Endothelial cell of umbilical vein (primary cell): Measurements from ENCODE around the gene HIVEP3. TPM values are rescaled to one million over a fixed set of nuclear protein-coding genes. Genes with fewer than 3 reads are reported as not detected.

Experiments used
- BruUV-seq: library from RNA; stranded (reverse); fragments of 400-500 nt; replicated peaks from 2 replicates; lab custom pipeline; 2021; lab: Mats Ljungman, UMichigan
- CTCF ChIA-PET: fragments of 300-600, 350-600 bp; sonication (Branson Sonifier 250); formaldehyde crosslinking; loops from one replicate; lab custom pipeline; 2021; ENCODE audit warnings: antibody characterized with exemption, inconsistent platforms; lab: Charles Lee
- POLR2A ChIA-PET: fragments of 300-600, 350-600 bp; sonication (Branson Sonifier 250); formaldehyde crosslinking; loops from one replicate; lab custom pipeline; 2021; ENCODE audit warnings: antibody characterized with exemption, inconsistent platforms; lab: Charles Lee
- DNase-seq: peaks from one replicate; pipeline ENCODE4 v3.0.0-alpha.2; 2011; ENCODE audit warnings: low read depth, low spot score
- FAIRE-seq: peaks from 2 replicates; lab custom pipeline; 2011; peaks lifted over from hg19 to GRCh38; lab: Jason Lieb, UNC
- H2AFZ ChIP-seq: 2 replicates; pipeline ENCODE4 v1.6.0; 2012; ENCODE audit warnings: low read depth, low read length, control low read depth, inconsistent platforms
- H3K27ac ChIP-seq: 2 replicates; pipeline ENCODE4 v1.5.1; 2011; ENCODE audit warnings: low read depth, mild to moderate bottlenecking, control low read depth, low read length, moderate library complexity; ENCODE audit not compliant: insufficient read depth
- H3K27me3 ChIP-seq, 2 experiments: 2 replicates each; pipeline versions ENCODE4 v1.6.0 to v1.6.1; 2011; ENCODE audit warnings: low read length in 2 of 2, mixed read lengths in 1 of 2; ENCODE audit not compliant: control insufficient read depth in 2 of 2, insufficient read depth in 2 of 2
- H3K36me3 ChIP-seq, 2 experiments: 2 replicates in 1 of 2; 3 replicates in 1 of 2; pipeline ENCODE4 v1.5.1; 2011; ENCODE audit warnings: low read length in 2 of 2, mild to moderate bottlenecking in 1 of 2, moderate library complexity in 1 of 2; ENCODE audit not compliant: control insufficient read depth in 2 of 2, insufficient read depth in 2 of 2; ENCODE audit errors: extremely low read depth in 1 of 2
- H3K4me1 ChIP-seq: 3 replicates; pipeline ENCODE4 v1.5.1; 2011; ENCODE audit warnings: mild to moderate bottlenecking, low read length; ENCODE audit not compliant: control insufficient read depth, insufficient read depth; ENCODE audit errors: extremely low read depth
- H3K4me2 ChIP-seq: 2 replicates; pipeline ENCODE4 v1.6.1; 2011; ENCODE audit warnings: low read length, control low read depth, mixed read lengths; ENCODE audit not compliant: insufficient read depth
- H3K4me3 ChIP-seq, 3 experiments: fragments of 200-600 bp in 1 of 3; sonication (generic), shearing (Covaris generic) in 1 of 3; replicated peaks in 1 of 3; 2 replicates each; pipeline ENCODE4 v1.5.1; 2011 to 2016; ENCODE audit warnings: control low read depth in 3 of 3, low read length in 3 of 3, mild to moderate bottlenecking in 2 of 3, inconsistent platforms in 1 of 3, low read depth in 1 of 3, moderate library complexity in 1 of 3; ENCODE audit not compliant: insufficient read depth in 1 of 3
- H3K79me2 ChIP-seq: 2 replicates; pipeline ENCODE4 v1.6.0; 2012; ENCODE audit warnings: low read length, inconsistent platforms; ENCODE audit not compliant: control insufficient read depth, insufficient read depth
- H3K9ac ChIP-seq: replicated peaks from 2 replicates; pipeline ENCODE3; 2011; ENCODE audit warnings: low read length, control low read depth; ENCODE audit not compliant: insufficient read depth; ENCODE audit errors: extremely low read depth
- H3K9me1 ChIP-seq: replicated peaks from 3 replicates; pipeline ENCODE4 v1.6.0; 2011; ENCODE audit warnings: mild to moderate bottlenecking, low read length; ENCODE audit not compliant: control insufficient read depth, insufficient read depth; ENCODE audit errors: extremely low read depth
- H3K9me3 ChIP-seq: replicated peaks from 2 replicates; pipeline ENCODE4 v1.5.1; 2012; ENCODE audit warnings: low read length, inconsistent platforms; ENCODE audit not compliant: control insufficient read depth, insufficient read depth
- H4K20me1 ChIP-seq: replicated peaks from 2 replicates; pipeline ENCODE3; 2011; ENCODE audit warnings: mild to moderate bottlenecking, low read length; ENCODE audit not compliant: control insufficient read depth, insufficient read depth; ENCODE audit errors: extremely low read depth
- EZH2 ChIP-seq: IDR thresholded peaks from 2 replicates; pipeline ENCODE4 v1.6.1; 2012; ENCODE audit warnings: borderline replicate concordance, low read depth, mild to moderate bottlenecking, moderate library complexity, low read length, inconsistent platforms; ENCODE audit not compliant: severe bottlenecking
- FOS ChIP-seq: IDR thresholded peaks from 2 replicates; pipeline ENCODE4 v1.6.1; 2011; ENCODE audit warnings: mild to moderate bottlenecking, low read length, moderate library complexity, borderline replicate concordance; ENCODE audit not compliant: insufficient read depth
- GATA2 ChIP-seq: IDR thresholded peaks from 2 replicates; pipeline ENCODE4 v1.7.0; 2011; ENCODE audit warnings: low read depth, mild to moderate bottlenecking, moderate library complexity, mixed read lengths, low read length; ENCODE audit not compliant: insufficient read length, insufficient read depth
- JUN ChIP-seq: IDR thresholded peaks from 2 replicates; pipeline ENCODE4 v1.6.1; 2011; ENCODE audit warnings: borderline replicate concordance, low read depth; ENCODE audit not compliant: insufficient read length, insufficient read depth
- MYC ChIP-seq: IDR thresholded peaks from one replicate; pipeline ENCODE4 v1.6.1; 2011; ENCODE audit warnings: mild to moderate bottlenecking, low read depth, low read length
- POLR2A ChIP-seq: IDR thresholded peaks from 2 replicates; pipeline ENCODE4 v1.6.1; 2012; ENCODE audit warnings: low read depth, mild to moderate bottlenecking, control low read depth, low read length
- POLR2AphosphoS5 ChIP-seq: IDR thresholded peaks from 2 replicates; pipeline ENCODE4 v1.6.1; 2012; ENCODE audit warnings: low read depth, mild to moderate bottlenecking, control low read depth, low read length, moderate library complexity; ENCODE audit not compliant: insufficient read depth
- dilution Hi-C: fragments of 300-500 bp; cut with MboI; formaldehyde crosslinking; loops from one replicate; pipeline ENCODE4 v1.15.0; 2019; ENCODE audit warnings: low sequenced_read_pairs; ENCODE audit not compliant: extremely low pct_ligation_motif_present
- intact Hi-C: fragments of 100-400 bp; cut with micrococcal nuclease; formaldehyde crosslinking; loops from one replicate; pipeline ENCODE4 v1.10.0; 2022
- polyA plus RNA-seq, 4 experiments: library from polyadenylated mRNA; depleted of rRNA in 3 of 4; stranded (reverse) in 3 of 4; unstranded in 1 of 4; fragments of >200 nt; gene quantifications; 2 replicates each; pipeline versions ENCODE4 v1.2.1 to v1.2.3, GENCODE V29; 2011 to 2012; ENCODE audit warnings: missing spikeins in 1 of 4
- total RNA-seq: library from RNA; stranded (reverse); gene quantifications from 2 replicates; pipeline ENCODE4 v1.2.3, GENCODE V29; 2021
- TF ChIP-seq, protein P1 (sequence below): IDR thresholded peaks from 2 replicates; pipeline ENCODE4 v1.6.1; 2011; ENCODE audit not compliant: insufficient read depth, insufficient read length
- TF ChIP-seq, protein P2 (sequence below), 2 donors: IDR thresholded peaks; 1 replicate in 1 of 2; 2 replicates in 1 of 2; pipeline ENCODE4 v1.5.1; 2011; ENCODE audit warnings: low read length in 2 of 2, mild to moderate bottlenecking in 2 of 2, moderate library complexity in 2 of 2, control low read depth in 1 of 2, inconsistent platforms in 1 of 2, low read depth in 1 of 2; ENCODE audit not compliant: insufficient read depth in 1 of 2; ENCODE audit errors: extremely low read depth in 1 of 2

HIVEP3 gene
- total and polyA plus RNA-seq, 2 donors (not counting 3 experiments of a cell fraction or from before 2014, with no cell fraction given): 3.4 to 4.0 TPM

DNA sequence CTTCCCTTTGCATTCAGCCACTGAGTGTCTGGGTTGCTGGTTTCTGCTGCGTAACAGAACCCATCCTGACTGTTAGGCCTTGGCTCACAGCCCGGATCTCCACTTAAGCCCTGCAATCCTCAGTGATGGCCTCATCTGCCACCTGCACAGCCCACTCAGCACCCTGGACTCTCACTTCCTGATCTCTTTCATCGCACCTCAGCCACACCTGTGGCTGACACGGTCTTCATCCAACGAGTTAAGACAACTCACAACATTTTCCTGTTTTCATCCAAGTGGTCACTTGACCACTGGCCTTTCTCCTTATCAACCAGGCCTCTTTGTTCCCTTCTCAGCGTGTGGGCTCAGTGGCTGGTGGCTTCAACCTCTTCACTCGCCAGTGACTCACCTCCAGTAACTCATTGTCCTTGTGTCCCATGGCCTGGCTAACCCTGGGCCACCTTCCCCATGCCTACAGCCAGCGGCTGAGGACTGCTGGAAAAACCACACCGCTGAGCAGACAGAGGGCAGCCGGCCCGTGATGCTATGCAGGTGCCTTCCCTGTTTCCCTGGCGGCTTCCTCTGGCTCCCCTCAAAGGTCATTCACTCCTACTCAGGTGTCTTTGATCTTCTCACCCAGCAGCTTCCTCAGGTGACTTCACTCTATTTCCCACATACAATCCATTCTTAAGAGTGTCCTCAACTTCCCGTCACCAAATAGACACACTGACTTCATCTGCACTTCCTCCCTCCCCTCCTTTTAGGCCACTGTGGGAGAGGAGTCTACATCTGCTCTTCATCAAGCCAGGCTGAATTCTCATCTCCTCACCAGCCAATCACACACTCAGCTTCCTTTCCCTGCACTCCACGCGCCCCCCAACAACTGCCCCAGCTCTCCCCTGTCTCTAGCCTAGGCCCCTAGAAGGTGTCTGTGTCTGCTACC is 414.3 kb downstream of the HIVEP3 start:
- intact Hi-C loops: no loop called here
- Histone ChIP-seq H3K4me3 (no peak overlapping the region), H2AFZ (no peak overlapping the region), H3K9ac (no peak overlapping the region), H3K36me3 (no peaks in the 10 kb centered on the region), H4K20me1 (no peaks in the 10 kb centered on the region), H3K9me3 (no peaks in the 10 kb centered on the region), H3K4me1 (no peaks in the 10 kb centered on the region), H3K79me2 (no peaks in the 10 kb centered on the region), H3K4me2 (no peak overlapping the region), H3K27ac (no peak overlapping the region), H3K9me1 (no peaks in the 10 kb centered on the region), H3K27me3 (no peaks in the 10 kb centered on the region)
- TF ChIP-seq, protein P1, sequence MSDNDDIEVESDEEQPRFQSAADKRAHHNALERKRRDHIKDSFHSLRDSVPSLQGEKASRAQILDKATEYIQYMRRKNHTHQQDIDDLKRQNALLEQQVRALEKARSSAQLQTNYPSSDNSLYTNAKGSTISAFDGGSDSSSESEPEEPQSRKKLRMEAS: no peak
- no peak for TF ChIP-seq FOS
- no peak for TF ChIP-seq POLR2A
- TF ChIP-seq MYC: no peak
- TF ChIP-seq GATA2: no peak
- TF ChIP-seq POLR2AphosphoS5: no peak
- TF ChIP-seq JUN: no peak
- TF ChIP-seq, protein P2, sequence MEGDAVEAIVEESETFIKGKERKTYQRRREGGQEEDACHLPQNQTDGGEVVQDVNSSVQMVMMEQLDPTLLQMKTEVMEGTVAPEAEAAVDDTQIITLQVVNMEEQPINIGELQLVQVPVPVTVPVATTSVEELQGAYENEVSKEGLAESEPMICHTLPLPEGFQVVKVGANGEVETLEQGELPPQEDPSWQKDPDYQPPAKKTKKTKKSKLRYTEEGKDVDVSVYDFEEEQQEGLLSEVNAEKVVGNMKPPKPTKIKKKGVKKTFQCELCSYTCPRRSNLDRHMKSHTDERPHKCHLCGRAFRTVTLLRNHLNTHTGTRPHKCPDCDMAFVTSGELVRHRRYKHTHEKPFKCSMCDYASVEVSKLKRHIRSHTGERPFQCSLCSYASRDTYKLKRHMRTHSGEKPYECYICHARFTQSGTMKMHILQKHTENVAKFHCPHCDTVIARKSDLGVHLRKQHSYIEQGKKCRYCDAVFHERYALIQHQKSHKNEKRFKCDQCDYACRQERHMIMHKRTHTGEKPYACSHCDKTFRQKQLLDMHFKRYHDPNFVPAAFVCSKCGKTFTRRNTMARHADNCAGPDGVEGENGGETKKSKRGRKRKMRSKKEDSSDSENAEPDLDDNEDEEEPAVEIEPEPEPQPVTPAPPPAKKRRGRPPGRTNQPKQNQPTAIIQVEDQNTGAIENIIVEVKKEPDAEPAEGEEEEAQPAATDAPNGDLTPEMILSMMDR (IDR thresholded peaks at IDR 0.05; ENCODE audit: extremely low read depth in 1 of 2, insufficient read depth in 1 of 2, low read depth in 1 of 2, low read length in 2 of 2): no peak
- TF ChIP-seq EZH2: no peak
- BruUV-seq: no TSS peak
- DNase-seq (no peak), FAIRE-seq (no peak)
- dilution Hi-C loops: no loop called here
- ChIA-PET POLR2A (no interaction called here), CTCF (no interaction called here)
